Activated CD4-positive, alpha-beta T cell treated with anti-CD3 and anti-CD28 coated beads for 48 hours (primary cell): ENCODE results near the gene CRABP2.
A peak's percentile ranks its signal among the peaks of the same experiment; 100 is the strongest.

Source experiments
- DNase-seq: peaks from one replicate; pipeline ENCODE4 v3.0.0-alpha.2; 2020

The CRABP2 gene

DNA sequence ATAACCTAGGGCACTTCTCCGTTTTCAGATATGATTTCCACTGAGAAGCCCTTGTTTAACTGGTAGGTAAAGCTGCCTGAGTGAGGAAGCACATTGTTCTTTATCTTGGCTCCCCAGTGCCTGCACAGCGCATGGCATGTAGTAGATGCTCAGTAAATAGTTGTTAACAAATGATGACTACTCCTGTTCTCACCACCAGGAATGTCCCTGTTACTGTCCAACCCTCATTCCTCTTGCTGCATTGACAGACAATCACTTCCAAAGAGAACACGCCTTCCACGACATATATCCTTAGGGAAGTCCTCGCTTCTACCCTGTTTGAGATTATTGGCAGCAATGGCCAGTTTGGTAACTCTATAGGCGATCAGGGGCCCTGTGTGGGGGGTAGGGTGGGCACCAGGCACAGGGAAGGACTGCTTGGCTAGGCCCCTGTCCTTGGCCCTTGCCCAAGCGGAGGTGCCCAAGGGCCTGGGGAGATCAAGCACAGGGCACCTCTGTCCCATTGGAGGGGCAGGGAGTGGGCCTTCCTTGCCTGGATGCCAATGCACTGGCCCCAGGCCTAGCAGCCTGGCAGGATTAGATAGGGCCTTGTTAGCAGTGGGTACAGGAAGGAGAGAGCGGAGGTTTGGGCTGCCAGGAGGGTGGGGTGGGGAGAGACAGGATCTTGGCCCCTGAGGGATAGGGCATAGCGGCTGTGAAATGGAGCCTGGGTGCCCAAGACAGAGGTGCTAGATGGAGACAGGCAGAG is 38.3 kb downstream of the CRABP2 start:
- DNase-seq, result no peak

DNA sequence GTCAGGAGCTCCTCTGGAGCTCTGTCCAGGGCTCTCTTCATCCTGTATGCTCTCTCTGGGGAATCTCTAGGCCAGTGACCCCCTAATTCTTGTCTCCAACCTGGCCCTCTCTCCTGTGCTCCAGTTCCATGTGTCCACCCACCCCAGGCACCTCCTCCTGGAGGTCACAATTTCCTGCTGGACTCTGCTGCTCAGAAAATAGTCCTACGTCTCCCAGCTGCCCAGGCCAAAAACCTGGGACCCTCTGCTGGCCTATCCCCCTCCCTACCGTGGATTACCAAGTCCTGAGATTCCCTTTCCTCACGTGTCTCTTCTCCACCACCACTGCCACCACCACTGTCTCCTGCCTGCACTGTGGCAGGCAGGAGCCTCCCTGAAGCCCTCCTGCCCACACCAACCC is 39.8 kb downstream of the CRABP2 start:
- no peak for DNase-seq

DNA sequence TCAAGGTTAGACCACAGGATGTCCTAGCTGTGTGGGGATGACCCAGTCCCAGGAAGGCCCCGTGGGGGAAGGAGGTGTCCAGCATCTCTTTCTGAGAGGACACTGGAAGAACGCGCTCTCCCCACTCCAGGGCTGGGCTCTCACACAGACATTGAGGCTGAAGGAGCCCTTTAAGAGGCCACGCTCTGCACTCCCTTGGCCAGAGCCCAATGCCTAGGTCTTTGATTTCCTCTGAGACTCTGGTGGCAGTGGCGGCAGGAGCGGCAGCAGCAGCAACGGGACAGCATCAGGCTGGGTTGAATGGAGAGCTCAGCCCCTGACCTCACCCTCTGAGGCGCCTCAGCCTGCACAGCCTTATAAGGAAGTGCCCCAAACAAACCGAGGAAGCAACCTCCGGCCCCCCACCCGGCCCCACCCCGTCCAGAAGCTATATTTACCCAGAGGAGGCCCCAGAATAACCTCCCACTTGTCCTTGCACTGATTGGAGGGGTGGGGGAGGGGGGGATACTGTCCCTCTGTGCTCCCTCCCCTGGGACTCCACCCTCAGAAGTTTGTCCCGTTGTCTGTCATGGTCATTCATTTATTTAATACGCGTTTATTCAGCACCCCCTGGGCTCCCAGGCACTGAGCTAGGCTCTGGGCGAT is 40.5 kb downstream of the CRABP2 start:
- no peak for DNase-seq

DNA sequence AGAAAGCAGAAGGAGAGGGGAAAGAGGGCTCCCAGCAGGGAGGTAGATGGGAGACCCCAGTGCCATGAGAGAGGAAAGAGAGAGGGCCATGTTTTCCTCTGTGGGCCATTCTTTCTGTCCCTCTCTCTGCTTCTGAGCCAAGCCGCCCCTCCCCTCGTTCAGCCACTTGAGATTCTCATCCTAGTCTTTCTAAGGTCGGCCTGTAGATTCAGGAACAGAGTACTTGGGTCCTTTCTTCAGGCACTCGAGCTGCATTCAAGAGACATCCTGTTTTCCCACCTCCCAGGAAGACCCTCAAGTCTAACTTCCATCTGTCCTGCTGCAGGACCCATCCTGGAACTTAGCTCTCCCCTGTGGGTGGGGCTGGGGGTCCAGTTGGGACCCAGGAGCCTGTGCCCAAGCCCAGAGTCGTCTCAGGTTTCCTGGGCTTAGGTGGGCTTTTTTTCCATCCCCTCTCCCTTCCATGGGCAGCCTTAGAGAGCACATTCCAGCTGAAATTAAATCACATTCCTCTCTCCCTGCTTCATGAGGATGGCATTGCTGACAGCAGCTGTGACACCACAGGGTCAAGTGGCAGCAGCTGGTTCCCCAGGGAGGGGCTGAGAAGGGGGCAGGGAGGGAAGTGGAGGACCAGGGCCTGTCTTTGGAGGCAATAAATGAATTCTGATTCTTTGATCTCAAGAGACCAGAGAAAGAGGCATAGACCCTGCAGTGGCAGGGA is 41.2 kb downstream of the CRABP2 start:
- DNase-seq, result no peak

DNA sequence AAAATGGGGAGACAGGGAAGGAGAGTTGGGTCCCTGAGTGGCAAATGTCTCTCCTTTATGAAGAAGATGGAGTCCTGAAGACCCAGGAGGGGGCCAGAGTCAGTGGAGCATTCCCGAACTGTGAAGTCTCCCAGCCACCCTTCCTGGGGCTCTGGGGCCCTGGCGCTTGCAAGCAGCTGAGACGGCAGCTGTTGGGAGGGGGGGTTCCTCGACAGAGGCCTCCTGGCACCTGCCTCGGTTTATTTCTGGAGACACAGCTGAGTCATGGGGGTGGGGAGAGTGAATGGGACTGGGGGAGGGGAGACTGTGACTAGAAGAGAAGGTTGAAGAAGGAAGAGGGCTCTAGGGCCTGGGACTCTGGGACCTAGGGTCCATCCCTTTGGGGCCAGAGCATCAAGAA is 42.2 kb downstream of the CRABP2 start:
- no peak for DNase-seq

DNA sequence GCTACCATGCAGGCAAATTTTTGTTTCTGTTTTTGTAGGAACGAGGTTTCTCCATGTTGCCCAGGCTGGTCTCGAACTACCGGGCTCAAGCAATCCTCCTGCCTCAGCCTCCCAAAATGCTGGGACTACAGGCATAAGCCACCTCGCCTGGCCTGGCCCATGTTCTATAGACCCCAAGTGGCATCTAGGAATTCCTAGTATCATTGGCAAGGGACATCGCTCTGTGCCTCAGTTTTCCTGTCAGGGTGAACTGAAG is 42.7 kb downstream of the CRABP2 start:
- no peak for DNase-seq

DNA sequence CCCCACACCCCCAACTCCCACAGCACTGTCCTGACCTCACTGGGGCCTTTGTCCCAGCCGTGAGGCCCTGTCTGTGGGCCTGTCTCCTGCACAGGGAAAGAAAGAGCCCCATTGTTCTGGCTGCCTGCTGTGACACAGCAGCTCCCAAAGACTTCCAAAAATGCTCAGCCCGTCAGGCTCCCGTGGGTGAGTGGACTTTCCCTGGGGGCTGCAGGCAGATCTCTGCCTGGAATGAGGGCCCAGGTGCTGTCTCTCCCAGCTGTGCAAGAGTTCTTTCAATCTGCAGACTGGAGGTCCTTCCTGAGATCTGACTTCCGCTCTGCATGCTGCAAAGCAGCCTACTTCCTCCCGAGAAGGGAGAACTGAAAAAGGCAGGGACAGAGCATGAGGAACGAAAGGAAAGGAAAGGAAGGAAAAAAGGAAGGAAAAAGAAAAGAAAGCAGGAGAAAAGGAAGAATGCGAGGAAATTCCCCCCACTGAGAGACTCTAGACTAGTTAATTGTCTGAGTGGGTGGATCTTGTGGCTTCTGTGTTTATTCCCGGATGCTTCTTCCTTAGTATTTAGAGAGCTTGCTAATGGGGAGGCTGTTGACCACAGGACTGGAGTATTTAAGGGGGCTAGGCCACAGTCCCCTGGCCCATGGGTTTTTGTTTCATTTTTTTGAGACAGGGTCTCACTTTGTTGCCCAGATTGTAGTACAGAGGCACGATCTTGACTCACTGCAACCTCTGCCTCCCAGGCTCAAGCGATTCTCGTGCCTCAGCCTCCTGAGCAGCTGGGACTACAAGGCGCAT is 43.2 kb downstream of the CRABP2 start:
- DNase-seq, result no peak

DNA sequence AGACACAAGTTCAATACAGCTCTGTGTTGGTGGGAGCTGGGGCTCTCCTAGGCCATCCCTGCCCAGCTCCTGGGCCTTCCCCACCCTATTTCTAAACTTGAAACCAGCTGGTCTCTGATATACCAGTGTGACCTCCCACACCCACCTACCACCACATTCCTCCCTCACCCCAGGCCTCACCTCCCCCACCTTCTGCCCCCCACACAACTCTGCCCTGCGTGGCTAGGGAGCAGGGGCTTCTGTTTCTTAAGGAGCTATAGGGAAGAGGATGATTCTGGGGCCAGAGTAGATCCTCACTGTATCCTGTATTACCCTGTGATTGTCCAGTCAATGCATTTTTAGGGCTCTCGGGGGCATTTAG is 44.7 kb downstream of the CRABP2 start:
- no peak for DNase-seq

DNA sequence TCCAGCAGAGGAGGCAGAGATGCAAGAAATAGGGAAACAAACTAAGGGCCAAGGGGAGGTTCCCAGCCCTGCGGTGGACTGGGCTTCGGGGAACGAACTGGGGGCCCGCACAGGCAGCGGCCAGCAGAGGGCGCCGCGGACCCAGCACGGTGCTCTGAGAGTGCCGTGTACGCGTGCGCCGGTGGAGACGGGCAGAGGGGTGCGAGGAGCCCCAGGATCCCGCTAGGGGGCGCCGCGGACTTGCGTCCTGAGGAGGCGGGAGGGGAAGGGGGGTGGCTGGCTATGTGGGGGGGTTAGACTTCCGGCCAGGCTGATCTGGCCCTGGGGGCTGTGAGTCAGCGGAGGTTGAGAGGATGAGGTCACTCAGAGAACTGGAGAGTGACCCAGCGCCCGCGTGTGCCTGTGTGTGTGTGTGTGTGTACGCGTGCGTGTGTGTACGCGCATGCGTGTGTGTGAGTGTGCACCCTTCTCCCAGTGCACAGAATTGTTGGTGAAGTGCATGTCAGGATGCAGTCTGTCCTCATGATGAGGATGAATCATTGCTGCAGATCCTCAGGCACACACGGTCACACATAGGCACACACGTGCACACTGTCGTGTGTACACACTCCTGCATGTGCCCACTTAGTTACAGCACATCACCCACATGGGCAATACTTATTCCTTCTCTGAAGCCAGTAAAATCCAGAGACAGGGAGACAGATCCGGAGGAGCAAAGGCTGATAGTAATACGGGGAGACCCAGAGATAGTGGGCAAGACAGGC is 45.2 kb downstream of the CRABP2 start:
- DNase-seq, result peak; percentile 97

DNA sequence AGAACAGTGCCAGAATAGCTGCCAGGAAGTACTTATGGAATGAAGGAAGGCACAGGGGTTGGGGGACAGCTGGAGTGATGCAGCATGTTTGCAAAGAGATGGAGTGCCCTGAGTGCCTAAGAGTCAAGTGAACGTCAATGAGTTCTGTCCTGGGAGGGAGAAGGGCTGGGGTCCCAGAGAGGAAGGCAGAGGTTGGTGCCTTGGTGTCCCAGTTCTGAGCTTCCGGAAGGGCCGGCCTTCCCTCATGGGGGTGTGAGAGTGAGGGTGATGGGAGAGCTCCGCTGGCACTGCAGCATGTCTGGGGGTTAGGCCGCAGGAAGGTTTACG is 45.8 kb downstream of the CRABP2 start:
- DNase-seq, result no peak

DNA sequence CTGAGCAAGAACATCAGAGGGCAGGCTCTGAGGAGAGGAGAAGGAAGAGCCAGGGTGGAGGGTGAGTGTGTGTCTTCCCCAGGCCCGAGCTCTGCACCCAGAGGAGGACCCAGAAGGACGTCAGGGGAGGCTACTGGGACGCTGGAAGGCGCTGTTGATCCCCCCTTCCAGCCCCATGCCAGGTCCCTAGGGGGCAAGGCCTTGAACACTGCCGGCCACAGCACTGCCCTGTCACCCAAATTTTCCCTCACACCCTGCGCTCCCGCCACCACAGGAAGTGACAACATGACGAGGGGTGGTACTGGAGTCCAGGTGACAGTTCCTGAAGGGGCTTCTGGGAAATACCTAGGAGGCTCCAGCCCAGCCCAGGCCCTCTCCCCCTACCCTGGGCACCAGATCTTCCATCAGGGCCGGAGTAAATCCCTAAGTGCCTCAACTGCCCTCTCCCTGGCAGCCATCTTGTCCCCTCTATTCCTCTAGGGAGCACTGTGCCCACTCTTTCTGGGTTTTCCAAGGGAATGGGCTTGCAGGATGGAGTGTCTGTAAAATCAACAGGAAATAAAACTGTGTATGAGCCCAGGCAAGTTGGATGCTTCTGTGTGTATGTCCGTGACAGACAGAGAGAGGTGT is 46.3 kb downstream of the CRABP2 start:
- DNase-seq, result no peak

DNA sequence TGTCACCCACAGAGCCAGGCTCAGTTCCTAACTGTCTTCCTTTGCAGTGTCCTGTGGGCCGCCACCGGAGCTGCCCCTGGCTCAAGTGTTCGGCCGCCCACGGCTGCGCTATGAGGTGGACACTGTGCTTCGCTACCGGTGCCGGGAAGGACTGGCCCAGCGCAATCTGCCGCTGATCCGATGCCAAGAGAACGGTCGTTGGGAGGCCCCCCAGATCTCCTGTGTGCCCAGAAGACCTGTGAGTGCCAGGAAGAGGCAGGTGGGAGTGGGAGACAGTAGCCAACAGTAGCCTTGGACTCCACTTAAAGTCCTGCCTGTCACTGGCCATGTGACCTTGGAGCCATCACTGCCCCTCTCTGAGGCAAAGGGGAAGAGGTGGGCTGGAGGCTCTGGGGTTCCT is 46.9 kb downstream of the CRABP2 start:
- DNase-seq, result no peak

DNA sequence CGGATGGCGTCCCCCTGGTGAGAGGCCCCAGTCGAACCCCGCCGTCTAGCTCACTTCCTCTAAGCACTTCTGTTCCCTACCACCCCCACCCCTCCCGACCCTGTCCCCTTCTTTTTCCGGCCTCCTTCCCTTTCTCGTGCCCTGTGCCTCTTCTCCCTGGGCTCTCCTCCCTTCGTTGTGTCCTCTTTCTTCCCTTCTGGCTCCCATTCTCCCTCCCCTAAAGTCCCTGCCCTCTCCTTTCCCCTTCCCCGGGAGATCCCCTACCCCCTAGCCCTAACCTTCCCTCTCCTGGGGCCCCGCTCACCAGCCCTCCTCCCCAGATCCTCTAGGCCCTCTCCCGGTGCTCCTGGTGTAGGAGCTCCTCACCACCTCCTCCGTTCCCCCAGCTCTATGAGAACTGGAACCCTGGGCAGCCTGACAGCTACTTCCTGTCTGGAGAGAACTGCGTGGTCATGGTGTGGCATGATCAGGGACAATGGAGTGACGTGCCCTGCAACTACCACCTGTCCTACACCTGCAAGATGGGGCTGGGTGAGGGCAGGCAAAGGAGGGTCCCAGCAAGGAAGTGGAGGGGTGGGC is 47.6 kb downstream of the CRABP2 start:
- DNase-seq, result no peak

DNA sequence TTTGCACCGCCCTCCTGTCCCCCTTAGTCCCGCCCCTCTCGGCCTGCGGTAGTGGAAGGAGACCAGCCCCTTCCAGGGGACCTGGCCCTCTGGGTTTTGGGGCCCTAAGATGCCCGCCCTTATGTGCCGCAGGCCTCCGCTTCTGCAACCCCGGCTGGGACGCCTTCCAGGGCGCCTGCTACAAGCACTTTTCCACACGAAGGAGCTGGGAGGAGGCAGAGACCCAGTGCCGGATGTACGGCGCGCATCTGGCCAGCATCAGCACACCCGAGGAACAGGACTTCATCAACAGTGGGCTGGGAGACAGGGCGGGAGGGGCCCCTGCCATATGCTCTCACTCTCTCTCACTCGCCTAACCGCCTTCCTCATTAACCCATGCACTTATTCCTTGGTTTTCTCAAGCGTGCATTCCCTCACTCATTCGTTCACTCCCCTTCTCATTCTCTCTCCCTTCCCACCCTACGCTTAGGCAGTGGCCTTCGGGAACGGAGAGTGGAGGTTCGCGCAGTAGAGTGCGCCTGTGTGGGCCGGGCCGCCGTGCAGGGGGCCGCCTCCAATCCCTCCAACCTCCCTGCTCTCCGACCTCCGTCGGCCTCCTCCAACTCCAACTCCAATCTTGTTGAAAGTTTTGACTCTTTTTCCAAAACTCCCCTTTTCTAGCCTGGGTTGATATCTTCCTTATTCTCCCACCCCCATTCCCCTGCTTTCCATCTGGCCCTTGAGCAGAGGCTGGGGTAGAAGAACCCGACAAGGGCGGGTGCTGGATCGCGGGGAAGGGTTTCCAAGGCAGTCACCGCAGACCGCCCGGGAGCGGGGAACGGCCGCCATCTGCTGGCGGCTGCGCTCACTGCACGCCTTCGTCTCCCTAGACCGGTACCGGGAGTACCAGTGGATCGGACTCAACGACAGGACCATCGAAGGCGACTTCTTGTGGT is 48.3 kb downstream of the CRABP2 start:
- DNase-seq, result peak; percentile 83

DNA sequence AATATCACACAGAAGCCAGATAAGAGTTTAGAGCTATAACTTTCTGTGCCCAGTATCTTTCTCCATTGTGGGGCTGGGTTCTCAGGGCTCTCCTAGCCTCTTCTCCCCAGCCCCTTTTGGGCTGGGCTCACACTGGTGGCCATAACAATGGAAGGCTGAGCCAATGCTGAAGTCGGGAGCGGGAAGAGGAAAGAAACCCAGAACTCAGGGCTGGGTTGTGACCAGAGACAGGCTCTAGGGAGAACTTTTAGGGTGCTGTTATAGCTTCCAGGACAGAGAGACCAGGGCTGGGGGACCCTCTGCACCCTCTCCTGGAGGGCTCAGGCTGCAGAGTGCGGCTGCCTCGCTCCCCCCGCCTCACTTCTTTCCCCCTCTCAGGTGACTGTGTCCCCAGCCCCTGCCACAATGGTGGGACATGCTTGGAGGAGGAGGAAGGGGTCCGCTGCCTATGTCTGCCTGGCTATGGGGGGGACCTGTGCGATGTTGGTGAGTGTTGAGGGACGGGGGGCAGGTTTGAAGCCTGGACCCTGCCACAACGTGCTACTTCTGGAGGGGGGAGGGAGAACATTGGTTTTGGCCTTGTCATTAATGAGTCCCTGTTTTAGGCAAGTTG is 49.4 kb downstream of the CRABP2 start:
- no peak for DNase-seq

DNA sequence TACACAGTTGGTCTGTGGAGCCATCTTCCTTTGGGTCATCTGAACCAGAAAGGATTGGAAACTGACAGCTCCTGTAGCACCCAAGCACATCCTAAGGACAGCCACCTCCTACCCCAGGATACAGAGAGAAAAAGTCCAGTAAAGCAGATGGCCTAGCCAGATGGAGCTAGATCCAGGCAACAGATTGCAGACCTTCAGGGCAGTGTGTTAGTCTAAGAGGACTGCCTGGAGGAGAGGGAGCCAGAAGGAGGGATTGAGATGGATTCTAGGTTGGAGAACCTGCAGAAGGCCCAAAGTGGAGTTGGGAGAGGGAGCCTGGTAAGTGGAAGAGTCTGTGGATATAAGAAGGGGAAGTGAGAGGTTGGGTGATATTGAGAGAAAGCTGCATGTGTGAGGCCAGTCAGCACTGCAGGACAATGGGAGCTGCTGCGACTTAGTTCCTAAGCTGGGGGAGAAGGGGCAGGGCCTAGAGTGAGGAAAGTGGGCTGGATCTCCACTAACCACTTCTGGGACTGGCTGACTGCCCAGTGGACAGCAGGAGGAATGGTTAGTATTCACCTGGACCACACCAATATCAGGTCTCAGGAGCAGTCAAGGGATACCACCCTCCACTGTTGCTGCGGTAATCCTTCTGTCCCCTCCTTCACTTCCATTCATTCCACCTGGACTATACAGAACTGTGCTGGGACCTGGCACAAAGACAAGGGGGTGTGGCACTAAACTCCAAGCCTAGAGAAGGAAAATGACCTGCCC is 50.1 kb downstream of the CRABP2 start:
- no peak for DNase-seq

DNA sequence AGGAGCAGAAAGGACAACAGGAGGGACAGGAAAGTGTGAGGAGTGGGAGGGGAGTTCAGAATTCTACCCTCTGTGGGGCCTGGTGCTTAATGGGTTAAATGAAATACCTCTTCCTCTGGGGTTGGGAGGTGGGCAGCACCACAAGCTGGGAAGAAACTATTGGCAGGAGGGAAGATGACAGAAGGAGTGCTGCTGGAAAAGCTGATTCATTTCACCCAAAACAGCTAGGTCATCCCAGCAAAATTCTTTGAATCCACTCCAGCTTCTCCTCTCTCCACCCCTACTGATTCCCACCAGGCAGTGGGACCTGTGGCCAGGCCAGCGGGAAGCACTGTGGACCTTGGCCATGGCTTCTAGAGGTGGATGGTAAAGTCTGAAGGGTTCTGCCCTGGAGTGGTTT is 50.7 kb downstream of the CRABP2 start:
- DNase-seq, result no peak

DNA sequence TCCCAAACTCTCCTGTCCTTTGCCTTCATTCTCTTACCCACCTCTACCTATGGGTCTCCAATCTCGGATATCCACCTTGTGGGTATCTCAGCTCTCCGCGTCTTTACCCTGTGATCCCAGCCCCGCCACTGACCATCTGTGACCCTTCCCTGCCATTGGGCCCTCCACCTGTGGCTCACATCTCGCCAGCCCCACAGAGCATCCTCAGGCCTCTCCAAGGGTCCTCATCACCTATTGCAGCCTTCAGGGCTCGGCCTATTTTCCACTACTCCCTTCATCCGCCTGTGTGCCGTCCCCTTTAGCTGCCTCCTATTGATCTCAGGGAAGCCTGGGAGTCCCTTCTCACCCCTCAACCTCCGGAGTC is 52.4 kb downstream of the CRABP2 start:
- DNase-seq, result no peak

DNA sequence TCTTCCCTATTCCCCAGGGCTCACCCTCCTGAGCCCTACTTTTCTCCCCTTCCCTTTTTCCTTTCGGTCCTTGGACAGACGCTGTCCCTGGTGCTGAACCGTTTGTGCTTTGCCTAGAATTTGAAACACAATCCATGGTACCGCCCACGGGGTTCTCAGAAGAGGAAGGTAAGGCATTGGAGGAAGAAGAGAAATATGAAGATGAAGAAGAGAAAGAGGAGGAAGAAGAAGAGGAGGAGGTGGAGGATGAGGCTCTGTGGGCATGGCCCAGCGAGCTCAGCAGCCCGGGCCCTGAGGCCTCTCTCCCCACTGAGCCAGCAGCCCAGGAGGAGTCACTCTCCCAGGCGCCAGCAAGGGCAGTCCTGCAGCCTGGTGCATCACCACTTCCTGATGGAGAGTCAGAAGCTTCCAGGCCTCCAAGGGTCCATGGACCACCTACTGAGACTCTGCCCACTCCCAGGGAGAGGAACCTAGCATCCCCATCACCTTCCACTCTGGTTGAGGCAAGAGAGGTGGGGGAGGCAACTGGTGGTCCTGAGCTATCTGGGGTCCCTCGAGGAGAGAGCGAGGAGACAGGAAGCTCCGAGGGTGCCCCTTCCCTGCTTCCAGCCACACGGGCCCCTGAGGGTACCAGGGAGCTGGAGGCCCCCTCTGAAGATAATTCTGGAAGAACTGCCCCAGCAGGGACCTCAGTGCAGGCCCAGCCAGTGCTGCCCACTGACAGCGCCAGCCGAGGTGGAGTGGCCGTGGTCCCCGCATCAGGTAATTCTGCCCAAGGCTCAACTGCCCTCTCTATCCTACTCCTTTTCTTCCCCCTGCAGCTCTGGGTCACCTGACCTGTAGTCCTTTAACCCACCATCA is 53.0 kb downstream of the CRABP2 start:
- peak; percentile 36 for DNase-seq
